SK-N-SH (cell line): Measurements from ENCODE around the gene MYLK. TPM values are rescaled to one million over a fixed set of nuclear protein-coding genes. Genes with fewer than 3 reads are reported as not detected.

Experiments
- CTCF ChIA-PET: fragments of 300-600, 350-600 bp; formaldehyde crosslinking; extraction: SDS; loops from one replicate; lab custom pipeline; 2021; lab: Yijun Ruan, JAX
- POLR2A ChIA-PET: fragments of 350-600 bp; sonication (Branson Sonifier 250); formaldehyde crosslinking; extraction: SDS; loops from one replicate; lab custom pipeline; 2020; ENCODE audit warnings: antibody characterized with exemption, inconsistent platforms; lab: Yijun Ruan, JAX
- DNase-seq: peaks from one replicate; pipeline ENCODE4 v3.0.0; 2012
- H2AFZ ChIP-seq: fragments of 200-600 bp; sonication (generic); 2 replicates; pipeline ENCODE4 v1.8.1; 2016; ENCODE audit warnings: antibody characterized with exemption, mild to moderate bottlenecking, low read depth
- H3F3A ChIP-seq: fragments of 200-600 bp; sonication (generic); replicated peaks from 2 replicates; pipeline ENCODE3; 2016; ENCODE audit warnings: antibody characterized with exemption, mild to moderate bottlenecking; ENCODE audit not compliant: insufficient read depth
- H3K27ac ChIP-seq, 2 experiments: fragments of 200-500 bp in 1 of 2; fragments of 200-600 bp in 1 of 2; sonication (Bioruptor generic) in 1 of 2; sonication (generic), shearing (Covaris generic) in 1 of 2; 2 replicates each; pipeline versions ENCODE4 v1.5.1 to v1.6.1; 2014 to 2016; ENCODE audit warnings: low read depth in 2 of 2, inconsistent platforms in 1 of 2, low read length in 1 of 2, mild to moderate bottlenecking in 1 of 2, mixed read lengths in 1 of 2
- H3K27me3 ChIP-seq: fragments of 200-600 bp; sonication (generic), shearing (Covaris generic); 2 replicates; pipeline ENCODE4 v1.6.1; 2016; ENCODE audit warnings: mixed run types; ENCODE audit not compliant: insufficient read depth
- H3K36me3 ChIP-seq, 2 experiments: fragments of 200-500 bp in 1 of 2; fragments of 200-600 bp in 1 of 2; sonication (Bioruptor generic) in 1 of 2; sonication (generic) in 1 of 2; replicated peaks in 1 of 2; 2 replicates each; pipeline versions ENCODE3 to v1.5.1; 2014 to 2016; ENCODE audit warnings: low read length in 1 of 2, mild to moderate bottlenecking in 1 of 2; ENCODE audit not compliant: insufficient read depth in 2 of 2, control insufficient read depth in 1 of 2
- H3K4me1 ChIP-seq, 2 experiments: fragments of 200-500 bp in 1 of 2; fragments of 200-600 bp in 1 of 2; sonication (Bioruptor generic) in 1 of 2; sonication (generic), shearing (Covaris generic) in 1 of 2; 2 replicates each; pipeline versions ENCODE4 v1.5.1 to v1.6.1; 2014 to 2016; ENCODE audit warnings: low read depth in 1 of 2, low read length in 1 of 2, mixed run types in 1 of 2; ENCODE audit not compliant: insufficient read depth in 2 of 2, control insufficient read depth in 1 of 2
- H3K4me2 ChIP-seq: fragments of 200-600 bp; sonication (generic), shearing (Covaris generic); 2 replicates; pipeline ENCODE4 v1.6.1; 2017; ENCODE audit warnings: mixed run types
- H3K4me3 ChIP-seq, 2 experiments: fragments of 200-500 bp in 1 of 2; fragments of 200-600 bp in 1 of 2; sonication (Bioruptor generic) in 1 of 2; sonication (generic), shearing (Covaris generic) in 1 of 2; 2 replicates each; pipeline versions ENCODE4 v1.5.1 to v1.8.1; 2014 to 2016; ENCODE audit warnings: low read depth in 2 of 2, inconsistent platforms in 1 of 2, low read length in 1 of 2, mild to moderate bottlenecking in 1 of 2, mixed read lengths in 1 of 2, moderate library complexity in 1 of 2
- H3K79me2 ChIP-seq: fragments of 200-600 bp; sonication (generic); 2 replicates; pipeline ENCODE4 v1.8.1; 2017; ENCODE audit warnings: mild to moderate bottlenecking; ENCODE audit not compliant: insufficient read depth
- H3K9ac ChIP-seq: fragments of 200-600 bp; sonication (generic); 2 replicates; pipeline ENCODE4 v1.6.1; 2017; ENCODE audit warnings: mixed run types
- H3K9me2 ChIP-seq: fragments of 200-600 bp; sonication (generic); 2 replicates; pipeline ENCODE4 v1.6.1; 2017; ENCODE audit warnings: mixed run types
- H3K9me3 ChIP-seq: fragments of 200-600 bp; sonication (generic); 2 replicates; pipeline ENCODE4 v1.6.1; 2017; ENCODE audit warnings: mixed run types, mild to moderate bottlenecking, moderate library complexity
- H4K20me1 ChIP-seq: fragments of 200-600 bp; sonication (generic); 2 replicates; pipeline ENCODE4 v1.6.1; 2017; ENCODE audit warnings: mild to moderate bottlenecking, mixed run types; ENCODE audit not compliant: insufficient read depth
- CHD2 ChIP-seq: fragments of 150-350 bp; IDR thresholded peaks from 2 replicates; pipeline ENCODE4 v1.6.1; 2018; ENCODE audit warnings: low read length; ENCODE audit not compliant: partially characterized antibody
- CTCF ChIP-seq: fragments of 200-600 bp; sonication (generic); IDR thresholded peaks from 2 replicates; pipeline ENCODE4 v1.6.1; 2017; ENCODE audit warnings: antibody characterized with exemption, mild to moderate bottlenecking, moderate library complexity
- FOXJ3 ChIP-seq: sonication (generic); formaldehyde crosslinking; IDR thresholded peaks from 2 replicates; pipeline ENCODE4 v1.5.1; 2020; ENCODE audit warnings: mild to moderate bottlenecking, missing genetic modification reagents
- FOXM1 ChIP-seq: IDR thresholded peaks from 2 replicates; pipeline ENCODE4 v1.4.0; 2012; ENCODE audit warnings: low read depth, mild to moderate bottlenecking
- JUND ChIP-seq: IDR thresholded peaks from 2 replicates; pipeline ENCODE4 v1.4.0; 2012
- MXI1 ChIP-seq: IDR thresholded peaks from 2 replicates; pipeline ENCODE4 v1.6.1; 2012; ENCODE audit warnings: mild to moderate bottlenecking, low read depth, low read length, improper control_type of control experiment
- RAD21 ChIP-seq: IDR thresholded peaks from 2 replicates; pipeline ENCODE4 v1.6.1; 2012; ENCODE audit warnings: mild to moderate bottlenecking, low read length
- RCOR1 ChIP-seq: fragments of 150-350 bp; IDR thresholded peaks from 2 replicates; pipeline ENCODE4 v1.6.1; 2017; ENCODE audit warnings: antibody characterized with exemption, low read length
- REST ChIP-seq: IDR thresholded peaks from 2 replicates; pipeline ENCODE4 v1.6.1; 2012; ENCODE audit warnings: mild to moderate bottlenecking, low read depth, low read length, moderate library complexity
- RFX5 ChIP-seq: IDR thresholded peaks from 2 replicates; pipeline ENCODE4 v1.6.1; 2012; ENCODE audit warnings: mild to moderate bottlenecking, improper control_type of control experiment, low read length
- SIN3A ChIP-seq: IDR thresholded peaks from 2 replicates; pipeline ENCODE4 v1.6.1; 2012; ENCODE audit warnings: low read depth, mild to moderate bottlenecking, low read length, moderate library complexity, borderline replicate concordance
- TAF1 ChIP-seq: IDR thresholded peaks from 2 replicates; pipeline ENCODE4 v1.6.1; 2012; ENCODE audit warnings: low read depth, mild to moderate bottlenecking, low read length, moderate library complexity, borderline replicate concordance
- TCF12 ChIP-seq: IDR thresholded peaks from 2 replicates; pipeline ENCODE4 v1.4.0; 2012
- TEAD4 ChIP-seq: IDR thresholded peaks from 2 replicates; pipeline ENCODE4 v1.4.0; 2012; ENCODE audit warnings: mild to moderate bottlenecking, borderline replicate concordance; ENCODE audit not compliant: insufficient read depth
- YY1 ChIP-seq: IDR thresholded peaks from 2 replicates; pipeline ENCODE4 v1.4.0; 2012; ENCODE audit warnings: low read depth, mild to moderate bottlenecking
- WGBS: methylation state at CpG from one replicate; pipeline ENCODE4 v1.1.6; 2017; ENCODE audit warnings: low lambda C conversion rate; 5-methylcytosine and 5-hydroxymethylcytosine counted together
- polyA plus RNA-seq, 3 experiments: library from polyadenylated mRNA; depleted of rRNA; stranded (reverse); fragments of >200 nt; gene quantifications; 2 replicates each; pipeline ENCODE4 v1.2.3, GENCODE V29; 2012
- TF ChIP-seq, protein P1 (sequence below): fragments of 150-350 bp; IDR thresholded peaks from 2 replicates; pipeline ENCODE4 v1.6.1; 2017; ENCODE audit warnings: antibody characterized with exemption, low read length, low read depth, borderline replicate concordance
- TF ChIP-seq, protein P2 (sequence below): IDR thresholded peaks from 2 replicates; pipeline ENCODE4 v1.4.0; 2012; ENCODE audit warnings: low read depth
- TF ChIP-seq, protein P3 (sequence below): IDR thresholded peaks from 2 replicates; pipeline ENCODE4; 2012
- TF ChIP-seq, protein P4 (sequence below): IDR thresholded peaks from 2 replicates; pipeline ENCODE4 v1.4.0; 2012; ENCODE audit warnings: low read depth, borderline replicate concordance

MYLK gene
- polyA plus RNA-seq, 1 of the 3 experiments (the other 2 are of a cell fraction), result 272 TPM

DNA sequence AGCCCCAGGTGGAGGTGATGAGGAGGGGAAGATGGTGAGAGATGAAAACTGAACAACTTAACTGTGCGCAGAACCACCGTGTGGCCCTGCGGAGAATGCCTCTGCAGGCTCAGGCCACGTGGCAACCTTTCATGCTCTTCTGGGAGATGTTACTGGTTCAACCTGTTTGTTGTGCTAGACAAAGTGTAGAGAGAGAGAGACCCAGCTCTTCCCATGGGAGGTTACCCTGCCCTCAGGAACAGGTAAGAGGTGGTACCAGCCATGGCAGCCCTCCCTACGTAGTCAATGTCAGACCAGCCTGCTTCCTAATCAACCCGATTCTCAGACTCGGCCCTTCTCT, 262.3 kb downstream of the MYLK start:
- no peak for DNase-seq
- Histone ChIP-seq H4K20me1 (peaks cover 4% of the 10 kb centered on the region; the same call in 1 of the 2 replicates), H2AFZ (no peak overlapping the region), H3K9ac (no peak overlapping the region), H3K4me3 (no peak overlapping the region), H3K9me3 (no peaks in the 10 kb centered on the region), H3K79me2 (no peaks in the 10 kb centered on the region; the same call in 1 of the 2 replicates), H3K9me2 (no peaks in the 10 kb centered on the region), H3K27ac (no peak overlapping the region), H3K4me2 (no peak overlapping the region), H3K36me3 (peaks cover 71 to 87% of the 10 kb centered on the region in 2 experiments), H3K4me1 (peaks cover 8 to 27% of the 10 kb centered on the region in 2 experiments; a peak in 3 of 4 replicates), H3K27me3 (no peaks in the 10 kb centered on the region), H3F3A (peaks cover 21% of the 10 kb centered on the region)
- POLR2A ChIA-PET, result no interaction called here
- TF ChIP-seq TAF1, result no peak
- no peak for TF ChIP-seq CHD2
- TF ChIP-seq SIN3A, result no peak
- no peak for TF ChIP-seq MXI1
- TF ChIP-seq CTCF, result no peak
- TF ChIP-seq, protein P1, sequence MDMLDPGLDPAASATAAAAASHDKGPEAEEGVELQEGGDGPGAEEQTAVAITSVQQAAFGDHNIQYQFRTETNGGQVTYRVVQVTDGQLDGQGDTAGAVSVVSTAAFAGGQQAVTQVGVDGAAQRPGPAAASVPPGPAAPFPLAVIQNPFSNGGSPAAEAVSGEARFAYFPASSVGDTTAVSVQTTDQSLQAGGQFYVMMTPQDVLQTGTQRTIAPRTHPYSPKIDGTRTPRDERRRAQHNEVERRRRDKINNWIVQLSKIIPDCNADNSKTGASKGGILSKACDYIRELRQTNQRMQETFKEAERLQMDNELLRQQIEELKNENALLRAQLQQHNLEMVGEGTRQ, result no peak
- TF ChIP-seq, protein P2, sequence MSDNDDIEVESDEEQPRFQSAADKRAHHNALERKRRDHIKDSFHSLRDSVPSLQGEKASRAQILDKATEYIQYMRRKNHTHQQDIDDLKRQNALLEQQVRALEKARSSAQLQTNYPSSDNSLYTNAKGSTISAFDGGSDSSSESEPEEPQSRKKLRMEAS, result no peak
- TF ChIP-seq YY1, result no peak
- TF ChIP-seq REST, result no peak
- no peak for TF ChIP-seq JUND
- no peak for TF ChIP-seq RAD21
- no peak for TF ChIP-seq FOXJ3 (CRISPR knock-in tag)
- TF ChIP-seq TEAD4, result no peak
- no peak for TF ChIP-seq FOXM1
- no peak for TF ChIP-seq RFX5
- TF ChIP-seq TCF12, result no peak
- TF ChIP-seq RCOR1, result no peak
- TF ChIP-seq, protein P3, sequence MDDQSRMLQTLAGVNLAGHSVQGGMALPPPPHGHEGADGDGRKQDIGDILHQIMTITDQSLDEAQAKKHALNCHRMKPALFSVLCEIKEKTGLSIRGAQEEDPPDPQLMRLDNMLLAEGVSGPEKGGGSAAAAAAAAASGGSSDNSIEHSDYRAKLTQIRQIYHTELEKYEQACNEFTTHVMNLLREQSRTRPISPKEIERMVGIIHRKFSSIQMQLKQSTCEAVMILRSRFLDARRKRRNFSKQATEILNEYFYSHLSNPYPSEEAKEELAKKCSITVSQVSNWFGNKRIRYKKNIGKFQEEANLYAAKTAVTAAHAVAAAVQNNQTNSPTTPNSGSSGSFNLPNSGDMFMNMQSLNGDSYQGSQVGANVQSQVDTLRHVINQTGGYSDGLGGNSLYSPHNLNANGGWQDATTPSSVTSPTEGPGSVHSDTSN, result no peak
- TF ChIP-seq, protein P4, sequence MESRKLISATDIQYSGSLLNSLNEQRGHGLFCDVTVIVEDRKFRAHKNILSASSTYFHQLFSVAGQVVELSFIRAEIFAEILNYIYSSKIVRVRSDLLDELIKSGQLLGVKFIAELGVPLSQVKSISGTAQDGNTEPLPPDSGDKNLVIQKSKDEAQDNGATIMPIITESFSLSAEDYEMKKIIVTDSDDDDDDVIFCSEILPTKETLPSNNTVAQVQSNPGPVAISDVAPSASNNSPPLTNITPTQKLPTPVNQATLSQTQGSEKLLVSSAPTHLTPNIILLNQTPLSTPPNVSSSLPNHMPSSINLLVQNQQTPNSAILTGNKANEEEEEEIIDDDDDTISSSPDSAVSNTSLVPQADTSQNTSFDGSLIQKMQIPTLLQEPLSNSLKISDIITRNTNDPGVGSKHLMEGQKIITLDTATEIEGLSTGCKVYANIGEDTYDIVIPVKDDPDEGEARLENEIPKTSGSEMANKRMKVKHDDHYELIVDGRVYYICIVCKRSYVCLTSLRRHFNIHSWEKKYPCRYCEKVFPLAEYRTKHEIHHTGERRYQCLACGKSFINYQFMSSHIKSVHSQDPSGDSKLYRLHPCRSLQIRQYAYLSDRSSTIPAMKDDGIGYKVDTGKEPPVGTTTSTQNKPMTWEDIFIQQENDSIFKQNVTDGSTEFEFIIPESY, result no peak
- CTCF ChIA-PET, result interaction anchor here (2.4 kb wide), 1 partner anchor 31 kb away, joined by 9 read pairs; no protein-coding TSS in a partner anchor
- 88% methylated on average over 7 of the region's 7 CpGs for WGBS
